GM18868 (cell line): ENCODE measurements around the gene IRF2BPL.

Source experiments
- ATAC-seq: cut with Tn5 transposase; IDR thresholded peaks from one replicate; pipeline ENCODE4 v1.9.1; 2021; ENCODE audit warnings: mild to moderate bottlenecking, moderate library complexity; ENCODE audit not compliant: unreplicated experiment

The IRF2BPL gene

GRCh38 chr14:77055306-77055705 lies 26.8 kb upstream of the IRF2BPL start:
- ATAC-seq: no peak

GRCh38 chr14:77053046-77053841 lies 24.7 kb upstream of the IRF2BPL start:
- no peak for ATAC-seq

GRCh38 chr14:77052281-77053044 lies 24.0 kb upstream of the IRF2BPL start:
- ATAC-seq: no peak

- no peak for ATAC-seq
Measured at GRCh38 chr14:77051116-77051515, 22.6 kb upstream of the IRF2BPL start.

- no peak for ATAC-seq
Measured at GRCh38 chr14:77046721-77047120, 18.2 kb upstream of the IRF2BPL start.

- no peak for ATAC-seq
Measured at GRCh38 chr14:77045238-77046162, 17.0 kb upstream of the IRF2BPL start.

- no peak for ATAC-seq
Measured at GRCh38 chr14:77044783-77045237, 16.3 kb upstream of the IRF2BPL start.

- no peak for ATAC-seq
Measured at GRCh38 chr14:77043984-77044485, 15.5 kb upstream of the IRF2BPL start.

GRCh38 chr14:77043177-77043983 lies 14.9 kb upstream of the IRF2BPL start:
- peak; percentile 37 for ATAC-seq

GRCh38 chr14:77041881-77042545 lies 13.5 kb upstream of the IRF2BPL start:
- ATAC-seq: no peak

GRCh38 chr14:77040741-77041653 lies 12.5 kb upstream of the IRF2BPL start:
- peak; percentile 13 for ATAC-seq

GRCh38 chr14:77040059-77040740 lies 11.7 kb upstream of the IRF2BPL start:
- ATAC-seq: peak; percentile 74

GRCh38 chr14:77039285-77040058 lies 11.0 kb upstream of the IRF2BPL start:
- no peak for ATAC-seq

GRCh38 chr14:77037938-77038568 lies 9.5 kb upstream of the IRF2BPL start:
- ATAC-seq: no peak

- no peak for ATAC-seq
Measured at GRCh38 chr14:77037215-77037937, 8.9 kb upstream of the IRF2BPL start.
